Mucosa of descending colon (tissue), 3 donors: ENCODE results near the gene TBCEL. TPM values are rescaled to one million over a fixed set of nuclear protein-coding genes. Genes with fewer than 3 reads are reported as not detected.

Experiments
- ATAC-seq: fragments of 200-7000 bp; cut with Tn5 transposase; one replicate; pipeline ENCODE4 v1.9.1; 2020; ENCODE audit warnings: mild to moderate bottlenecking, moderate library complexity
- DNase-seq, 3 donors: peaks; one replicate each; pipeline ENCODE4 v3.0.0-alpha.2; 2020
- H3K36me3 ChIP-seq: fragments of 200-600 bp; one replicate; pipeline ENCODE4 v1.8.0; 2021; ENCODE audit warnings: low read depth, mild to moderate bottlenecking
- H3K4me1 ChIP-seq: fragments of 200-600 bp; one replicate; pipeline ENCODE4 v1.8.0; 2021; ENCODE audit warnings: low read depth, mild to moderate bottlenecking
- H3K4me3 ChIP-seq: fragments of 200-600 bp; one replicate; pipeline ENCODE4 v1.8.0; 2021; ENCODE audit warnings: mild to moderate bottlenecking
- H3K9me3 ChIP-seq: fragments of 200-600 bp; one replicate; pipeline ENCODE4 v1.8.0; 2021; ENCODE audit warnings: mild to moderate bottlenecking
- CTCF ChIP-seq: fragments of 200-600 bp; IDR thresholded peaks from one replicate; pipeline ENCODE4 v1.8.0; 2022; ENCODE audit warnings: antibody characterized with exemption, mild to moderate bottlenecking
- intact Hi-C, 2 donors: fragments of 100-400 bp; cut with DNase I in 1 of 2; cut with micrococcal nuclease in 1 of 2; formaldehyde crosslinking; loops; one replicate each; pipeline versions ENCODE4 v1.11.0 to v1.11.1; 2022; cut with DNase I, micrococcal nuclease
- total RNA-seq, 3 donors: library from RNA; stranded (reverse); fragmentation: NEBNext Ultra II Directional in 2 of 3; extraction: Animal tissue kit (Norgen Biotek cat#: 25700) in 2 of 3; gene quantifications; one replicate each; pipeline versions ENCODE4 v1.2.1 to v1.2.4, GENCODE V29; 2021 to 2023
- donor health status: DM: no; HTN: no; CAD: no; lungs with moderate emphysema.
- donor health status: DM: no; HTN: no; CAD: no.
- donor health status: DM: no; HTN: yes; CAD: no.

TBCEL gene
- total RNA-seq, 3 donors from 2014 or later = 11.7 to 36.5 (median 12.8) TPM

GRCh38 chr11:121129362-121130340 lies 105.7 kb downstream of the TBCEL start:
- intact Hi-C loops = no loop called here
- ATAC-seq (no peak), DNase-seq (no peak)
- H3K36me3 ChIP-seq = no peaks in the 10 kb centered on the region
- TF ChIP-seq CTCF = no peak
- H3K4me1 ChIP-seq = no peaks in the 10 kb centered on the region
- no peak overlapping the region for H3K4me3 ChIP-seq
- no peaks in the 10 kb centered on the region for H3K9me3 ChIP-seq

GRCh38 chr11:121131656-121132055 lies 107.8 kb downstream of the TBCEL start:
- Histone ChIP-seq H3K4me1 (no peaks in the 10 kb centered on the region), H3K36me3 (no peaks in the 10 kb centered on the region), H3K4me3 (no peak overlapping the region), H3K9me3 (no peaks in the 10 kb centered on the region)
- ATAC-seq (no peak), DNase-seq (no peak)
- intact Hi-C loops = no loop called here
- no peak for TF ChIP-seq CTCF

GRCh38 chr11:121132211-121132976 lies 108.5 kb downstream of the TBCEL start:
- no peak for ATAC-seq
- intact Hi-C loops = no loop called here
- Histone ChIP-seq H3K4me3 (no peak overlapping the region), H3K9me3 (no peaks in the 10 kb centered on the region), H3K36me3 (no peaks in the 10 kb centered on the region), H3K4me1 (no peaks in the 10 kb centered on the region)
- DNase-seq = no peak
- TF ChIP-seq CTCF = no peak

- intact Hi-C loops = no loop called here
- no peak for DNase-seq
- no peaks in the 10 kb centered on the region for H3K9me3 ChIP-seq
- no peak overlapping the region for H3K4me3 ChIP-seq
- no peaks in the 10 kb centered on the region for H3K4me1 ChIP-seq
- TF ChIP-seq CTCF = no peak
- no peaks in the 10 kb centered on the region for H3K36me3 ChIP-seq
- no peak for ATAC-seq
Measured at GRCh38 chr11:121134741-121135312, 110.9 kb downstream of the TBCEL start.

GRCh38 chr11:121137005-121137404 lies 113.1 kb downstream of the TBCEL start:
- ATAC-seq = no peak

More at GRCh38 chr11:121137005-121137404, 113.1 kb downstream of the TBCEL start:
- H3K9me3 ChIP-seq = no peaks in the 10 kb centered on the region
- no peaks in the 10 kb centered on the region for H3K4me1 ChIP-seq
- no peak overlapping the region for H3K4me3 ChIP-seq
- DNase-seq = no peak
- no peak for TF ChIP-seq CTCF
- H3K36me3 ChIP-seq = no peaks in the 10 kb centered on the region
- intact Hi-C loops = no loop called here
